ENCODE results near the gene THOC6.

- TF ChIP-seq NR2F2 (IDR thresholded peaks at IDR 0.05) (no peak), YY1 (IDR thresholded peaks at IDR 0.05) (no peak), SP1 (IDR thresholded peaks at IDR 0.05) (no peak), MAX (IDR thresholded peaks at IDR 0.05) (no peak), RAD21 (IDR thresholded peaks at IDR 0.05) (no peak), GABPA (IDR thresholded peaks at IDR 0.05 in 1 of 2, conservative IDR thresholded peaks at IDR 0.05 in 1 of 2) (no peak), FOXA2 (IDR thresholded peaks at IDR 0.05) (no peak), ATF3 (IDR thresholded peaks at IDR 0.05) (no peak), RXRA (IDR thresholded peaks at IDR 0.05) (no peak)
- TF ChIP-seq, protein P1, sequence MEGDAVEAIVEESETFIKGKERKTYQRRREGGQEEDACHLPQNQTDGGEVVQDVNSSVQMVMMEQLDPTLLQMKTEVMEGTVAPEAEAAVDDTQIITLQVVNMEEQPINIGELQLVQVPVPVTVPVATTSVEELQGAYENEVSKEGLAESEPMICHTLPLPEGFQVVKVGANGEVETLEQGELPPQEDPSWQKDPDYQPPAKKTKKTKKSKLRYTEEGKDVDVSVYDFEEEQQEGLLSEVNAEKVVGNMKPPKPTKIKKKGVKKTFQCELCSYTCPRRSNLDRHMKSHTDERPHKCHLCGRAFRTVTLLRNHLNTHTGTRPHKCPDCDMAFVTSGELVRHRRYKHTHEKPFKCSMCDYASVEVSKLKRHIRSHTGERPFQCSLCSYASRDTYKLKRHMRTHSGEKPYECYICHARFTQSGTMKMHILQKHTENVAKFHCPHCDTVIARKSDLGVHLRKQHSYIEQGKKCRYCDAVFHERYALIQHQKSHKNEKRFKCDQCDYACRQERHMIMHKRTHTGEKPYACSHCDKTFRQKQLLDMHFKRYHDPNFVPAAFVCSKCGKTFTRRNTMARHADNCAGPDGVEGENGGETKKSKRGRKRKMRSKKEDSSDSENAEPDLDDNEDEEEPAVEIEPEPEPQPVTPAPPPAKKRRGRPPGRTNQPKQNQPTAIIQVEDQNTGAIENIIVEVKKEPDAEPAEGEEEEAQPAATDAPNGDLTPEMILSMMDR (IDR thresholded peaks at IDR 0.05; ENCODE audit: low read depth, low read length, missing input control): no peak
- TF ChIP-seq, protein P2, sequence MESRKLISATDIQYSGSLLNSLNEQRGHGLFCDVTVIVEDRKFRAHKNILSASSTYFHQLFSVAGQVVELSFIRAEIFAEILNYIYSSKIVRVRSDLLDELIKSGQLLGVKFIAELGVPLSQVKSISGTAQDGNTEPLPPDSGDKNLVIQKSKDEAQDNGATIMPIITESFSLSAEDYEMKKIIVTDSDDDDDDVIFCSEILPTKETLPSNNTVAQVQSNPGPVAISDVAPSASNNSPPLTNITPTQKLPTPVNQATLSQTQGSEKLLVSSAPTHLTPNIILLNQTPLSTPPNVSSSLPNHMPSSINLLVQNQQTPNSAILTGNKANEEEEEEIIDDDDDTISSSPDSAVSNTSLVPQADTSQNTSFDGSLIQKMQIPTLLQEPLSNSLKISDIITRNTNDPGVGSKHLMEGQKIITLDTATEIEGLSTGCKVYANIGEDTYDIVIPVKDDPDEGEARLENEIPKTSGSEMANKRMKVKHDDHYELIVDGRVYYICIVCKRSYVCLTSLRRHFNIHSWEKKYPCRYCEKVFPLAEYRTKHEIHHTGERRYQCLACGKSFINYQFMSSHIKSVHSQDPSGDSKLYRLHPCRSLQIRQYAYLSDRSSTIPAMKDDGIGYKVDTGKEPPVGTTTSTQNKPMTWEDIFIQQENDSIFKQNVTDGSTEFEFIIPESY (IDR thresholded peaks at IDR 0.05): no peak
Observed at GRCh38 chr16:3054965-3055733, 31.3 kb downstream of the THOC6 start.
